Activated T-cell treated with anti-CD3 and anti-CD28 coated beads, Interleukin-2, amount 50 U/mL, for 1 hour (primary cell): Measurements from ENCODE around the gene BAZ2B.
"Not testable (repeated sequence)": the region's sequence is repeated elsewhere in the genome, so short reads cannot be mapped to it uniquely, and the experiment has no call there.

Source experiments
- DNase-seq: peaks from one replicate; pipeline ENCODE4 v3.0.0-alpha.2; 2020

BAZ2B gene

DNA sequence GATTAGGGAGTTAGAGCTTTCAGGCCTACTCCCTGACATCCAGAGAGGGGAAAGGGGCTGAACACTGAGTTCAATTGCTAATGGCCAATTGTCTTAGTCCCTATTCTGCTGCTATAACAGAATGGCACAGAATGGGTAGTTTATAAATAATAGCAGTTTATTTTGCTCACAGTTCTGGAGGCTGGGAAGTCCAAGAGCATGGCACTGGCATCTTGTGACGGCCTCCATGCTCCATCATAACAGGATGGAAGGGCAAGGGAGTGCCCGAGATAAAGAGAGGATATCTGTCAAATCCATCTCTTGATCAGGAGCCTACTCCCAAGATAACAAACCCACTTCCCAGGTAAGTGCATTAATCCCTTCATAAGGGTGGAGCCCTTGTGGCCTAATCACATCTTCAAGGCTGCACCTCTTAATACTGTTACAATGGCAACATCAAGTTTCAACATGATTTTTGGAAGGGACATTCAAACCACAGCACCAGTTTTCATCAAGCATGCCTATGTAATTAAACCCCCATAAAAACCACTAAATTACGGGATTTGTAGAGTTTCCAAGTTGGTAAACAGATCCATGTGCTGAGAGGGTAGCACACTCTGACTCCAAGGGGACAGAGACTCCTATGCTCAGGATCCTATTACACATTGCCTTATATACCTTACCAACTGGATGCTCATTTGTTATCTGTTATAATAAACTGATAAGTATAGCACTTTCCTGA is 44.6 kb downstream of the BAZ2B start:
- no peak for DNase-seq

DNA sequence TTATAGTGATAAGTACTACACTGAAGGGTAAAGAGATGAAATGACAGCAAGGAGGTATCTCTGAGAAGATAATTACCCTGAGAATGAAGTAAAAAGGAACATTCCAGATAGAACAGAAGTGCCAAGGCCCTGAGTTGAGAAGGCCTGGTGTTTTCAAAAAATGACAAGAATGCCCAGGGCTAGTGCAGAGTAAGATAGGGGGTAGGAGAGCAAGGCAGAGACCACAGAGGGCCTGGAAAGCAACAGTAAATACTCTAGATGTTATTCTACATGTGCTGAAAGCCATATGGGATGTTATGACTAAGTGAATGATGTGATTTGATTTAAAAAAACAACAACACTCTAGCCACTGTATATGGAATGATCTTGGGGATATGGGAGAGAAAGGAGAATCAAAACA is 52.3 kb downstream of the BAZ2B start:
- no peak for DNase-seq

DNA sequence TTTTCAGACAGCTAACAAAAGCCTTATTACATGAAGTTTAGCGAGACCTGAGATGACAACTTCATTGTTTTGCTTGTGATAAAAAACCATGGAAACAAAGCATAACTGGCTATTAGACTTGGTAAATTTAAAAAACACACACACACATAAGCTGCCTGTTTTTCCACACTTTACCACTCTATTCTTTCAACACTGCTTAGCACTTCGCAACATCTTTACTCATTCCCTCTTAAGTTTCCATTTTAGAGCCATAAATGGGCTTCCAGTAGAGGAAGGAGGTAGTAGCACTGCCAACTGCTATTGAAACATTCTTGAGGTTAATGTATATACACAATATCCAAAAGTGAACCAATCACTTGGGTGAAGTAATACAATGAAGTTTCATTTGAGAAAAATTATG is 54.1 kb downstream of the BAZ2B start:
- no peak for DNase-seq

DNA sequence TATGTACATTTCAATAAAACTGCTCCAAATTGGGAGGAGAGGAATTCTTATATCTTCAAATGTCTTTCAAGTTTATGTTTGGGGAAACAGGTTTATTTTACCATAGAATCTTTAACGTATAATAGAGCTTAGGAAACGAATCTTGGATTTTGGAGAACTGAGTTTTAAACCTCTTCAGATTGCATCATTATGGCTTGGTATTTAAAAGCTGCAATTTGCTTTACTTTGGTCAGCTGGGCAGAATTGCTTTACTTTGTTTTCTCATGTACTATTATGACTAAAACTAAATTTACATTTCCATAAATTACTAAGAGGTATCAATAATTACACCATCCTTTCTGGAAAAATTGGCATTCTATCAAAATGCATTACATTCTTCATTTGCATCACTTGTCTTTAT is 54.6 kb downstream of the BAZ2B start:
- DNase-seq = no peak

DNA sequence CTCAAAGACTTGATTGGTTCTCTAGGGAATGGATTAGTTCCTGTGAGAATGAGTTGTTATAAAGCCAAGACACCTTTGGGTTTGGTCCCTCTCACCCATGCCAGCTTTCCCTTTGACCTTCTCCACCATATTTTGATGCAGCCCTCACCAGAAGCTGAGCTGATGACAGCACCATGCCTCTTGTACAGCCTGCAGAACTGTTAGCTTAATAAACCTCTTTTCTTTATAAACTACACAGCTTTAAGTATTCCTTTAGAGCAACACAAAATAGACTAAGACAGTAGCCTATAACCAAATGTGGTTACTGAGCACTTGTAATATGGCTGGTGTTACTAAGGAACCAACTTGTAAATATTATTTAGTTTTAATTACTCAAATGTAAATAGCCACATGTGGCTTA is 55.1 kb downstream of the BAZ2B start:
- DNase-seq = no peak

- no peak for DNase-seq
Measured at GRCh38 chr2:159559034-159559433, 57.3 kb downstream of the BAZ2B start.

DNA sequence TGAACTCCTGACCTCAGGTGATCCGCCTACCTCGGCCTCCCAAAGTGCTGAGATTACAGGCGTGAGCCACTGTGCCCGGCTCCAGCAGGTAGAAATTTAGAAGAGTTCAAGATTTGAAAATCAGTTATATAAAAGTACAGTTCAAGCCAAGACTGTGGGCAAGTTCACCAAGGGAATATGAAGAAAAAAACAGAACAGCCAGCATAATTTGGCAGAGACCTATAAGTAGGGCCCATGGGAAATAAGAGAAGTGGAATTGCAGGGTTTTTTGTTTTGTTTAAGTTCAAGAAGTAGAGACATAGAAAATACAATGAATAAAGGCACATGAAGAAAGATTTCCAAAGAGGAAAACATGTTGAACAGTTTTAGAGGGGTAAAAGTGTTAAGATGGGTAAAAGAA is 57.9 kb downstream of the BAZ2B start:
- DNase-seq = no peak

DNA sequence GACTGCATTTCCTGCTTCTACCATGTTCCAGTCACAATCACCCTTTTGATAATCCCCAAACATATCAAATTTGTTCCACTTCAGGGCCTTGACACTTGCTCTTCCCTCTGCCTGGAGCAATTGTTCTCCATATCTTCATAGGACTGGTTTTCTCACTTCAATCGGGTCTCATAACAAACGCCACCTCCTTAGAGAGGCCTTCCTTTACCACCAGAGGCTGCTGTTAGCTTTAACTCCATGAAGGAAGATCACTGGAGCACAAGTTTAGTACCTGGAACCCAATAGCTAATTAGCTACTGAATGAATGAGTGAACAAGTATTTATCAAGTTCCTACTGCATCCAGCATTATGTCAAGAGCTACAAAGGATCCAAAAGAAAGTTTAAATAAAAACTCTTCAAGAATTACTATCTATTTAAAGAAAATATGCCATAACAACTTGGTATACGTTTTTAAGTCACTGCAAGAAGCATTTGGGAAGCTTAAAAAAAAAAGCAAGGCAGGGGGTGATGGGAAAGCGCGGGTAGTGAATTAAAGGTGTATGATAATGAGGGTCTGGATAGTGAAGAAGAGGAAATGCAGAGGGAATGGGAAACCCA is 58.8 kb downstream of the BAZ2B start:
- DNase-seq = no peak

GRCh38 chr2:159555651-159556392 is 60.5 kb downstream of the BAZ2B start:
- no peak for DNase-seq

- no peak for DNase-seq
Measured at GRCh38 chr2:159553727-159554126, 62.6 kb downstream of the BAZ2B start.

DNA sequence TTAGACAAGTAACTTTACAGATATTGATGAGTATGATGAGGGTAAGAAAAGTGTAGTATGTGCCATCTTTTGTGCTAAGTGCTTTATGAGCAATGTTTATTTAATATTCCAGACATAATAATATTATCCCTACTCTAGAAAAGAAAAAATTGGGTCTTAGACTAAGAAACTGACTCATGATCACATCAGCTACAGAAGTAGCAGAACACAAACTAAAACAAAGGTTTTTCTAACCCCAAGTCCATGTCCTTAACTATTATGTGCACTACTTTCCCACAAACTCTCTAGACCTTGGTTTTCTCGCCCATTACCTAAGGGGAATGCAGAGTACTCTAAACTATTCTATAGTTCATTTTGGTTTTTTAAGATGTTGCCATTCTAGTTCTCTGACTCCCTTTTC is 64.5 kb downstream of the BAZ2B start:
- DNase-seq = no peak

DNA sequence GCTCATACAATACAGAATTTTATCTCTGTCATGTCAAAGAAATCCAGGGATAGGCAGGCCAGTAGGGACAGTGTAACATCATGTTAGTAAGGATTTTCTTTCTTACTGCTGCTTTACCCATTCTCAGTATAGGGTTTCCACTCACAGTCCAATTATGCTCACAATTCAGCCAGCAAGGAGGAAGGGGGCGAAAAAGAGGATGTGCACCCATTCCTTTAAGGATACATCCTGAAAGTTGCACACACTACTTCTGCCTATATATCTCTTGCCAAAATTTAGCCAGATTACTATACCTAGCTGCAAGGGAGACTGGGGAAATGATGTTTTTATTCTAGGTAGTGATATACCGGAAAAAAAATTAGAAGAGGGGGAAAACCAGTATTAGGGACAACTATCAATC is 66.1 kb downstream of the BAZ2B start:
- no peak for DNase-seq

GRCh38 chr2:159549234-159549633 is 67.1 kb downstream of the BAZ2B start:
- no peak for DNase-seq

DNA sequence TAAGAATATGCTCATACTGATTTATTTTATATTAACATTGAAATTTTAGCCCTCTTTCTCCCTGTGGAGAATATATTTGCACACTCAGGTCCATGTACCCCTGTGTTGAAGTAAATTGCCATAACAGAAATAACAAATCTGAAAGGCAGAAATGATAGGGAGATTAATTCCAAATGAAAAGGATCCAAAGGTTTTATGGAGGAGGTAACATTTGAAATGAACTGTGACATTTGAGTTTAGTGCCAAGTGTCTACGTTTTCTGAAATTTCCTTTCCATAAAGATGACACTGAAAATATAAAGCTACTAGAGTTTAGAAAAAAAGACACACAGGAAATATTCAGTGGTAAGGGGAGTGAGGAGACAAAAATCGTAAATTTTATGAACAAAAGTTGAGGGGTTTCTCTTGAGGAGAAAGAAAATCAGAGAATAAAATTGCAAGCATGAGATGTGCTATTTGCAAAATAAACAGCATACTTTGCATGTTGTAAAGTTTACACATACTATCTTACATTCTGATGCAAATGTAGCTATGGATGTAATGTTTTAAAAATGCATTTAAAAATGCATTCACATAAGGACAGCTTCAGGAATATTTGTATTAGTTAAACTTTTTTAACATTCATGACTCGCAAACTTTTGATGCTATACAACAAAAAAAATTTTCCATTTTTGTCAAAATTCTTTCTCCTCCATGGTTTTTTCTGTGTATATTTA is 69.5 kb downstream of the BAZ2B start:
- DNase-seq = no peak

- DNase-seq = no peak
Measured at GRCh38 chr2:159546039-159546438, 70.3 kb downstream of the BAZ2B start.

DNA sequence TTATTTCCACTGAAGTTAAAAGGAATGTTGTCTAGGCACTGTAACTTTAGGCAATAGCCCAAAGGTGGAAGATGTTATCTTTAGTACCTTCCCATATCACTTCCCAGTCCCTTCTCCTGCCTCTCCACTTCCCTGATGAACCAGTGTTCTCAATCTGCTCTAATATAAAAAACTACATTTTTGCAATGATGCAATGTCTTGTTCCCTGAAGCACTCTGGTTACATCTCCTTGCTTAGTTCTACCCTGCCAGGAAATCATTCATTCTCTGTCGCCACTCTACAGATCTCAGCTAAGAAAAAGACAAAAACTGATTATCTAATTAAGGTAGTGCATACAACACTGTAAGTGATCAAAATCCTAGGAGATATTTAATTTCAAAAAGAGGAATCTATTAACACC is 71.3 kb downstream of the BAZ2B start:
- no peak for DNase-seq

GRCh38 chr2:159542101-159542500 is 74.2 kb downstream of the BAZ2B start:
- DNase-seq = no peak

DNA sequence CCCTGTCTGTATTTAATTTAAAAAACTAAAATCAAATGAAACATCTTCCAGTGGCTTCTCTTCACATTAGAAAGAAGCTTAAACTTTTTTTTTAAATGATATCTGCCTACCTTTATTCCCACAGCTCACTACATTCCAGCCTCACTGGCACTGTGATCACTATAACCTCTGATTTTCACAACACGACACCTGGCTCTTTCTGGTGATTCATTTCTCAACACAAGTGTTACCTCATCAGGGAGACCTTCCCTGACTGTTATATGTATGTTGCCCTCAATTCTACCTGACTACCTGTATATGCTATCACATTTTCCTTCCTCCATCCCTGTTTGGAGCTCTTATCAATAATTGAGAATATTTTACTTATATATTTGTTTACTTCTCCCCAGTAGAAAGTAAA is 76.6 kb downstream of the BAZ2B start:
- no peak for DNase-seq

DNA sequence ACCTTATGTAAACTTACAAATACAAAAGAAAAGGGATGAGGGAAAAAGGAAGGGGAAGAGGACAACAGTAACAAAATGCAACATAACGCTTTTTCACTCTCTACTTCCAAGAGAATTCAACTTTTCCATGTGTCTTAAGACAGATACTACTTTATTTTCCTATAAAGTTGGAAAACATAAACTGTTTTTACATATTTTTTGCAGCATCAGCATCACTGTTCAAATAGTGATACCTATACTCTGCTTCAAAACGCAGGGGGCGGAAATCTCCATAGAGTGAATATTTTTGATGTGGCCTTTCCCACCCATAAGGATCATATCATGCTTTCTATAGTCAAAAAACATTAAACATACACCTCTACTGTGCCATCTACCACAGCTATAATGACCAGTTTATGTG is 77.5 kb downstream of the BAZ2B start:
- DNase-seq = no peak

GRCh38 chr2:159535261-159535660 is 81.1 kb downstream of the BAZ2B start:
- DNase-seq = not testable (repeated sequence)

DNA sequence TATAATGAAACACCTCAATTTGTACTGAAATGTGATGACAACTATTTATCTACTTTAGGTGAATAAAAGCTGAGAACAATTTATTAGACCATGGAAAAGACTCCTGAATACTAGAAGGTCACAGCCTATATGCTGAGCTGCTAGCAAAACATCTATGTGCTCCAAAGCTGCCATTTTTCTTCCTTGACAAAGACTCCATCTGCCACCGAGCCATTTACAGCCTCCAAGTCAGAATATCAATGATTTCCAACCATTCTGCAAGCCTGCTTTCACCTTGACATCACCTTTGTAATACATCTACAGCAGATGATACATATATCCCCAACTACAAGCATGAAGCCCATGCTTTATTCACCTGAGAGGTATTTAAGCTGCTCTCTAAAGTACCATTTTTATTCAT is 84.9 kb downstream of the BAZ2B start:
- DNase-seq = no peak

DNA sequence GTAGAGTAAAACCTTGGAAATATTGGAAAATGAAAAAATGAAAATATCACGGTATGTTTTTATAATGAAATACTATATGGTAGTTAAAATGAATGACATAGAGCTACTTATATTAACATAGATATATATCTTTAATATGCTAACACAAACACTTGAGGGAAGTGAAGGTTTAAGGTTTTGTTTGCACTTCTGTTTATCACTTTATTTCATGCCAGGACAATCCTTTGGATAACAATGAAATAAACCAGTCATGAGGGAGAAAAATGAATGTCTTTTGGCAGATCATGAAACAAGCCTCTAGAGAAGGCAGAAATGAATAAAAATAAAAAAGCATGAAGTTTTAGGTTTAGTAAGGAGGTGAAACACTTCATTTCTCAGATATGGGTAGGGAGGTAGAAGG is 89.9 kb downstream of the BAZ2B start:
- no peak for DNase-seq

DNA sequence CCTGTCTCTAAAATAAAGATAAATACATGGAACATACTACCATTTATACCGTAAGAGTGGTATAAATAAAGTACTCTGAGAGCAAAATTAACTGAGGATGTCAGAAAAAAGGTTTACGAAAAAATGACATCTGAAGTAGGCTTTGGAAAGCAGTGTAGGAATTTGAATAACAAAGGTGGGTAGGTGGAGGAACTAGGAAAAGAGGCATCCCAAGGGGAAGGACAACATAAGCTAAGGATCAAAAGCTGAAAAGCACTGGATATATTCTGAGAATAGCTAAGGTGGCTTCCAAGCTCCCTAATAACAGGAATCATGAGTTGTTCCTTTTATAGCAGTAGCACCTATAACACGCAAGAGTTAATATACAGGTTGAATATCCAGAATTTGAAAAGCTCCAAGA is 91.3 kb downstream of the BAZ2B start:
- no peak for DNase-seq

DNA sequence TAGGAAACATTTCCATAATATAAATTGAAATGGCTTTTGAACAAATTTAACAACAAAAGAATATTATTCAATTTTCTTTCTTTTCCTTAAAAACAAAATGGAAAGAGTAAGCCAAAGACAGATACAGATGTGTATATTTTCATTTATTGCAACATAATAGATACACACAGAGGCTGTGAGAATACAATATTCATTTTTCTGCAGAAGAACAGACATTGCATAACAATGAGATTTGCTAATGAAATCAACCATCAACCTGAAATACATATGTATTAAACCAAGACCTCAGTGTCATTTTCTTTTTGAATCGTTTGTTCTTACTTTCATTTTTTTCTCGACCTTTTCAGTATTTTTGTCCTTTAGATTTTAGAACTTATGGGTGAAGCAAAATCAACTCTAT is 95.1 kb downstream of the BAZ2B start:
- no peak for DNase-seq
